ENCODE results near the gene MDGA2.
"Not testable (repeated sequence)": the region's sequence is repeated elsewhere in the genome, so short reads cannot be mapped to it uniquely, and the experiment has no call there.

MDGA2 gene

DNA sequence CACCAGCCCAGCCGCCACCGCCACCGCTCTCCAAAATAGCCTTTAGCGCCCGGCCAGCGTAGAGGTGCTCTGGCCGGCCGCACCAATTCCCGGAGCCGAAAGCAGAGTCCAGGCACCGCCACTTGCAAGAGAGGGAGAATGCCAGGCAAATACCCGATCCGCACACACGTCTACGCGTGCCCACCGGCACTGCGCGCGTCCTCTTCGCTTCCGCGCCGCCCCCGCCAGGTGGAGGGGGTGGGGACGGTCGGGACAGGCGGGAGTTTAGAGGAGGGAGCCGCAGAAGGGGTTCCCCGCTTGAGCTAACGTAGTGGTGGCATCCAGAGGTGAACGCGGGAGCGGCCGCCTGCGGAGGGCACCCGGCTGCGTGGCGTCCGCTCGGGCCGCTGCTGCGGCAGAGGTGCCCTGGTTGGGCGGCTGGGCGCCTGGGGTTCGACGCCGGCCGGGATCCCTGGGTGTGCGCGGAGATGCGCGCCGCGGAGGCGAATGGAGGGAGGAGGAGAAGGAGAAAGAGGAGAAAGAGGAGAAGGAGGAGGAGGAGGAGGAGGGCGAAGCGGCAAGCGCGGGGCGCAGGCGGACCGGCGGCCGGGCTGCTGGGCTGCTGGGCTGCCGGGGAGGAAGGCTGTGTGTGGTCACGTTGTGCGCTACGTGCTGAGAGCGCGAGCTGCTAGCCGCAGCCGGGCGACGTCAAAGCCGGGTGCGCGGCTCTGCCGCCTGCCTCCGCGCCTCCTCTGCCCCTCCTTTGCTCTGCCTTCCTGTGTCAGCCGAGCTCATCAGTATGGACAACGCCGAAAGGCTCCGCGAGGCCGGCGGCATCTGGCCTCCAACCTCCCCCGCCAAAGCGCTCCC, at the start of gene MDGA2:
TSS of gene MDGA2 (minus strand) at position 140 of the 849 bp plus-strand sequence.
- DNase-seq: no peak

DNA sequence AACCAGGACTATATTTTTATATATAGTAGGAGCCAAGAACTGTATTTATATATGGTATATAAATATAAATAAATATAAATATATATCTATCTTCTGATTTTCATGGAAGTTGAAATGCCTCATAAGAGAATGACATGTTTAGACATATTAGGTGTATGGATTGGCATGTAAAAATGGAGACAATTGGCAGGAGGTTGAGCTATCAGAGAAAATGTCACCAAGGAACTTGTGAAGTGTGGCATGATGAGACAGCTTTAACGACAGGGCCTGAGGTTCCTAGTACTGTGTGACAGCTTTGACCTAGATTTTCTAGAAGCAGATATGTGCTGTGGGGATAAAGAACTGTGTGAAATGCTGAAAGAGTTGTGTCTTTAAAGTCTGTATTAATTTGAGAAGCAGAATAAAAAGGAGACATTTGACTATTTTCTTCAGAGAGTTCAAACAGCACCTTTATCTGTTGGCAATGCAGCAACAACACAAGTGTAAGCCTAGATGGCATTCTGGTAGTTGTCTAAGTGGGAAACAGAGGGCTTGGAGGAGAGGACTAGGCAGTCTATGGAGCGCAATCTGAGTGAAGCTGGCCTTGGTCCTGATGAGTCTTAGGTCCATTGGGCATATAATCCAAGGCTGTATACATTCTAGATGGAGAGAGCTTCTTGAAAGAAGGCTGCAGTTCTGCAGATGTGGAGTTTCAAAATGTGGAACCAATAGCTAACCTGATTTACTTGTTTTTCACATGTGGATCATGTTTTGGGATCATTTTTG, 47.7 kb upstream of the MDGA2 start:
- no peak for DNase-seq

DNA sequence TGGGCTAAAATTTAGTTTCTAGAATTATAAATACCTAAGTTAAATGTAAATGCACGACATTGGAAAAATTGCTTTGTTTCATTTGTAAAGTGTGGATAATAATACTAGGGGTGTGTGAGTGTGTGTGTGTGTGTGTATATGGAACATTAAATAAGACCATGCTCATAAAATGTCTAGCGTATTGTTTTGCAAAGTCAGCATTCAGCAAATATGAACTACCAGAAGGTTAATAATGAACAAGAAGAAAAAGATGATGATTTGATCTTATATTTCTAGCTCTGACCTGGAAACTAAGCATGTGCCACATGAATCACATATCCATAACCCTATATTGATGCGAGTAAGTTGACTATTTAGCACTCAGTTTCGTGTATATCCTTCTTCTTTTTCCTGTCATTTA, 44.9 kb upstream of the MDGA2 start:
- no peak for DNase-seq

DNA sequence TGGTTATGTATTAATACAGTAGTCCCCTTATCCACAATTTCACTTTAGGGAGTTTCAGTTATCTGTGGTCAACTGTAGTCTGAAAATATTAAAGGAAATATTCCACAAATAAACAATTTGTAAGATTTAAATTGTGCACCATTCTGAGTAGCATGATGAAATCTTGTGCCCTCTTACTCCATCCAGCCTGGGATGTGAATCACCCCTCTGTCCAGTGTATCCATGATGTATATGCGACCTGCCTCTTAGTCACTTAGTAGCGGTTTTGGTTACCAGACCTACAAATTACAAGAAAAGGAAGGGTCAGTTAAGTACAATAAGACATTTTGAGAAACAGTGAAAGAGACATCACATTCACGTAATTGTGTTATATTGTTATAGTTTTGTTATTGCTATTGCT, 39.9 kb upstream of the MDGA2 start:
- no peak for DNase-seq

DNA sequence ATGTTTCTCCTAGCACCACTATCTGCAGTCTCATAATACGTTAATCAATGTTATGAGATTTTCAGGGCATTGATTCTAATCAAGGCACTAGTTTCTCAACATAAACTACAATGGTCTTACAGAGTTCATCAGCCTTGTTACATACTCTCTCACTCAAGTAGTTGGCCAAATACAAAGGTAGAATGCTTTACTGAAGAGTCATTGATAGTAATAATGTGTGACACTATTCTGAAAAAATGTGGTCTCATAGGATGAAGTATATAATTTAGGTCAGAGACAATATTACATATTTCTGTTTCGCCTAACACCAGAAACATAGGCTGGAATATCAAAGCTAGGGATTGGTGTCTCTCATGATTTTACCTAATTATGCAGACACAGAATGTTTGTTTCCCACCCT, 35.2 kb upstream of the MDGA2 start:
- no peak for DNase-seq

DNA sequence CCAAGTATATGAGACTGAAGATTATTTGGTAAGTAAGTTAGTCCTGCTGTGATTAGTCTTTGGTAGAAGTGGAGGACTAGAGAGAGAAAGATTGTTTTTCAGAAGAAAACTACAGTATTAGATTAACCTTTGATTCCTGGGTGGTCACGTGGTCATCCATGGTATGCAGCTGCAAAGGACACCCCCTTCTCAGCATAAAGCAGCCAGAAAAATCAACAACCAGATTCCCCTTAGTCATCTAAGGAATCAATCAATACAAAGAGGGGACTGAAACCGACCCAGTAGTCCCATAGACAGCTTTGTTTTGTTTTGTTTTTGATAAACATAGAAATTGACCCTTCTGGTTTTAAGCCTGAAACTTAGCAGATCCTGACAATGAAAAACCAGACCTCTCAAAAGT, 30.3 kb upstream of the MDGA2 start:
- no peak for DNase-seq

DNA sequence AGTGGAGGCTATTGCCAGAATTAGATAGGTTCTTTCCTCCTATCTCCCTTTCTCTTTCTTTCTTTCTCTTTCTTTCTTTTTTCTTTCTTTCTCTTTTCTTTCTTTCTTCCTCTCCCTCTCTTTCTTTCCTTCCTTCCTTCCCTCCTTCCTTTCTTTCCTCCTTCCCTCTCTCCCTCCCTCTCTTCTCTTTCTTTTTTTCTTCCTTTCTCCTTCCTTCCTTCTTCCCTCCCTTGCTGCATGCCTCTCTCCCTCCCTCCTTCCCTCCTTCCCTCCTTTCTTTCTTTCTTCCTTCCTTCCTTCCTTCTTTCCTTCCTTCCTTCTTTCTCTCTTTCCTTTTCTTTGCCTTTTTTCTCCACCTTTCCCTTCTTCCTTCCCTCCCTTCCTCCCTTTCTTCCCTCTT, 16.4 kb upstream of the MDGA2 start:
- DNase-seq: no peak

DNA sequence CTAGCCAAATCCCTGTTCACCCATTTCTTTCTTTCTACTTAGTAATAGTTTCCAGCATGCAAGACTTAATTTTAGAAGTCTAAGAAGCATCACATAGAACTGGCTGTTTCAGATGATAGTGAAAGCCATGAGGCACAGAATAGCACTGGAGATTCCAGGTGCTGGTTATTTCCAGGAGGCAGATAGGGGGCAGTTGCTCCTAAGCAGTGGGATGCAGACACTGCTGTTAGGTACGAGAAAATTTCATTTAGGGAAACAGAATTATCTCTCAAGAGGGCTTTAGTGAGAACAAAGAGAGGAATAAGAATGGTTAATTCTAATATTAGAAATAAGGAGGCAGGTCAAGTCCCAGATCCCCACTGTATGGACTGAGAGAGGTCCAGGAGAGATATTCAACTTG, 3.6 kb upstream of the MDGA2 start:
- no peak for DNase-seq

DNA sequence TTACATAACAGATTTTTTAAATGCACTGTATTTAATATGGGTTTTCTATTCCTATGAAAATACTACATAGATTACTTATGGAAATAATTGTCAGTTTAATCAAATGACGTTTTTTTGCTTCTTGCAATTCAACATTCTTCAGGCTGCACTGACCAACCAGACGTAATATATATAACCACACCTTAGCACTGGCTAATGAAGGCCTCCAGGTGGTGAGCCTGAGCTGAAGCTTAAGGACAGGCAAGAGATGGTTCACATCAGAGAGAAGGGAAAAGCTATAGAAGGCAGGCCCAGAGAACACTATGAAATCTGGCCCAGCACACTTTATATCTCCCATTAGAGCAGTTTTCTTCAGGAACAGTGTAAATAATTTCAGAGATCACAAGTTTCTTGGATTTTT, 2.8 kb upstream of the MDGA2 start:
- no peak for DNase-seq

DNA sequence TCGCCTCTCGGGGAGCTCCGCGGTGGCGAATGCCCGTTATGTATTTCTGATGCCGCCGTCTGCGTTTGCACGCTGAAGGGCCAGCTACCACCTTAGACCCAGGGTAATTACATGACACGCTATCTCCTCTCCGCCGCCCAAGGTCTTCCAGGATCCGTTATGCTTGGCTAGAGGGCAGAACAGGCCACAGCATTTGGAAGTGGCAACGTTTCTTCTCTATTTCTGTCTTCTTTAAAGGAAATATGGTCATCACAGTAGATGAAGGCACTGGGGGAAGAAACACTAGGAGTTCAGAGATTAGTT, 861 bp upstream of the MDGA2 start:
- no peak for DNase-seq

DNA sequence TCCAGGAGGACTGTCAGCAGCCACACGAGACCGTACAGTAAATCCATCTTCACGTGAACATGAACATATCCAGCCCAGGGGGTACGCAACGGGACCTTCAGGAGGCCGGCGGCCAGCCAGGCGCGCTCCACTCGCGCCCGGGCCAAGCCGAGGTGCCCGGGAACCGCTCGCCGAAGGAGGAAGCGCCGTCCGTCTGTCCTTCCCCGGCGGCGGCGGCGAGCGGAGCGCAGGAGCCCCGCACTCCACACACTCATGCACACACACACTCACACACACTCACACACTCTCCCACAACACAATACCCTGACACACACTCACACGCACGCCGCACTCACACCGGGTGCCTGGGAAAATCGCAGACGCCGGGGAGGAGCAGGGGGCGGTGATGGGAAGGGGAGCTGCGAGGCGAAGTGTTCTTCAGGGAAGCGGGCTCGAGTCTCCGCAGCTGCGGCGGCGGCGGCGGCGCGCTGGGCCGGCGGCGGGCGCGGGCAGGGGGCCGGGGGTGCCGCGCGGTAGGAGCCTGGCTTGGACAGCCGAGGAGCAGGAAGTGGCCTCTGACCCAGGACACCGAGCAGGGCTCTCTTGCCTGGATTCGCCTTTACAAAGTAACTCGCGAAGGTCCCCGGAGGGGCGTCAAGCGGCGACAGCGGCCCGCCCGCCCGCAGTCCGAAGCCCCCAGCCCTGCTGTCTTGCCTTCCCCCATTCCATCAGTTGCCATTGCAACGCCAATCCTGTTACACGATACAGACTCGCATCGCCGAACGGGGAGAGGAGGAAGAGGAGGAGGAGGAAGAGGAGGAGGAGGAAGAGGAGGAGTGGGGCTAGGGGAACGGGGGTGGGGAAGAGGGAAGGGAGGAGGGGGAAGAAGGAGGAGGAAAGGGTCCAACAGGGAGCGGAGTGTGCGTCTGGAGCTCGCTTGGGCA, 601 bp downstream of the MDGA2 start:
- no peak for DNase-seq

DNA sequence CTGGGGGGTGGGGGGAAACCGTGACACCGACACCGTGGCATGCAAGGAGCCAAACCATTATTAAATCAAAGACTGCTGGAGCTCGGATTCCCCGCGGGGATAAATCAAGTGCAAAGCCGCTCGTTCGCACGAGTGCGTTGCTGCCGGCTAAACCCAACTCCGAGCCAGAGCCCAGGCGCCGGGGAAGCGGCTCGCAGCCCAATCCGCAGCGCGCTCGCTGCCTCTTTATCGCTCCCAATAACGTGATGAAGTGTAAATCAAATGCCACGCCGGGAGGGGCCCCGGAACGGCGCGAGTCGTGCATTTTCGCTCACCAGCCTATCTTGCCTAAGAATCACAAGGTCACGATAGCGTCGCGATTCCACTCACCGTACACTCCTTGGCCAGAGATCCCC, 1.3 kb downstream of the MDGA2 start:
- no peak for DNase-seq

DNA sequence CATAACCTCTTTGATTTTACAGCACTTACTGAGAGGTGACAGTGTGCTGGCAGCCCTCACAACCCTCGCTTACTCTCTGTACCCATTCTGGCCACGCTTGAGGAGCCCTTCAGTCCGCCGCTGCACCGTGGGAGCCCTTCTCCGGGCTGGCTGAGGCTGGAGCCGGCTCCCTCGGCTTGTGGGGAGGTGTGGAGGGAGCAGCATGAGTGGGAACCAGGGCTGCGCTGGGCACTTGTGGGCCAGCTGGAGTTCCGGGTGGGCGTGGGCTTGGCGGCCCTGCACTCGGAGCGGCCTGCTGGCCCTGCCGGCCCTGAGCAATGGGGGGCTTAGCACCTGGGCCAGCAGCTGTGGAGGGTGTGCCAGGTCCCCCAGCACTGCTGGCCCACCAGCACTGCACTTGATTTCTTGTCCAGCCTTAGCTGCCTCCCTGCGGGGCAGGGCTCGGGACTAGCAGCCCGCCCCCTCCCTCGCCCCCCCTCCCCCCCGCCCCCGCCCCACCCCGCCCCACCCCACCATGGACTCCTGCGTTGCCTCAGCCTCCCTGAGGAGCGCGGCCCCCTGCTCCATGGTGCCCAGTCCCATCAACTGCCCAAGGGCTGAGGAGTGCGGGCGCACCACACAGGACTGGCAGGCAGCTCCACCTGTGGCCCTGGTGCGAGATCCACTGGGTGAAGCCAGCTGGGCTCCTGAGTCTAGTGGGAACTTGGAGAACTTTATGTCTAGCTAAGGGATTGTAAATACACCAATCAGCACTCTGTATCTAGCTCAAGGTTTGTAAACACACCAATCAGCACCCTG, 9.9 kb downstream of the MDGA2 start:
- no peak for DNase-seq

DNA sequence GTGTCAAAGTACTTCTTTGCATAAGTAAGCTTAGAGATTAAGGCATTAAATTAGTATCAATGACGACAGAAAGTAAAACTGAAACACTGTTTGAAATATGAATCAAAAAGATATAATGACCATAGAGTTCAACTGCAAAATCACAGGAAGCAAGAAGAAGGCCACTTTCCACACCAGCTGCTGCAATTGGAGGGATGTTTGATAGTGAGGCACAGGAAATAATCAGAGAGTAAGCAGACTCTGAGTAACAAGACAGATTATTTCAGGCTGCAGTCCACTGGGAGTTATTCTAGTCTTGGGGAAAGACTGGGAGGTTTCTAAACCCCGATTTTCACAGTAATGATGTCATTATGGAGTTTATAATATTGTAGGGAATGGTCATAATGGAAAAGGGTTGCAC, 12.9 kb downstream of the MDGA2 start:
- DNase-seq: no peak

DNA sequence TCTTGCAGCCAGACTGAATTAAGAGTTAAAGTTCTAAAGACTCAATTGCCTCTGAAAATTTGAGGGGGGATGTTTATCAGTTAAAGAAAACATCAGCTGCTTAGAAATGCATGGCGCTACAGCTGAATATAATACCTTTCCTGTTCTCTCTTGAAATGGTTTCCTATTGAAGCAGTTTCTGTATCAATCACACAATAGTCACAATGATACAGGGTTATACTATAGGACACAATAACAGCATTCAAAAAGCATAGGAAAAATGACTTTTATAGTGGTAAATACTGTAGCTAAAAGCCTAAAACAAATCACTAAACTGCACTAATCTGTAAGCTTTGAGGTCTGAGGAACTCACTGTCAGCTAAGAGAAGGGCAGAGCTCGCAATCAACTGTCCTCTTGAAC, 15.2 kb downstream of the MDGA2 start:
- no peak for DNase-seq

DNA sequence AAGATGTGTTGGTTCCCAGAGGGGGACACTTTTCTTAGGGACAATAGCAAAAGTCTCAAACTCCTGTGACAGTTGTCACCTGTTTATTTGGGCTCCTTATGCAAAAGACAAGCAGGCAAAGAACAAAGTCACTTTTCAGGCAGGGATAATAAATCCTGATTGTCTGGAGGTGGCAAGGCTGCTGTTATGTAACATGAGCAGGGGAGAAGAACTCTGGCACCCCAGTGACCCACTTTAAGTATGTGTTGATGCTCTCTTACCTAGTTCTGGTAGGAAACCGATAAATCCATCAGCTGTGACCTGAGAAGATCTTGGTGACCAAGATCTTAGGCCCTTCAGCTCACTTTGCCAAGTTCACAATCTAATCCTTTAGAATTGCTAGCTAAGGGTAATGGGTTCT, 17.4 kb downstream of the MDGA2 start:
- no peak for DNase-seq

DNA sequence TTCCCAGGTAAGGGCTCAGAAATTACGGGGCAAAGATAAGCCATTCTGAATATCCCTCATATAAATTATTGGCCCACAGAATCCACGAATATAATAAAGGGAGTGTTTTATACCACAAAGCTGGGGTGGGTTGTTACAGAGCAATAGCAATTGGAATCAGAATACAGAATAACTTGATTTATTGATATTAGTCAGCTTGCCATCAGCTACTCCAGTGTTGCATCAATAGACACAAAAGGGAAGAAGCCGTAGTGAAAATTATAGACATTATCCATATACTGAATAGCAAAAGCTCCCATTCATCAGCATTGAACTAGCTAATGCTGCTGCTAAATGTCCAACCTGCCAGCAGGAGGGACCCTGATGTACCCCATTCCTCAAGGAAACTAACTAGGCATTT, 18.3 kb downstream of the MDGA2 start:
- no peak for DNase-seq

DNA sequence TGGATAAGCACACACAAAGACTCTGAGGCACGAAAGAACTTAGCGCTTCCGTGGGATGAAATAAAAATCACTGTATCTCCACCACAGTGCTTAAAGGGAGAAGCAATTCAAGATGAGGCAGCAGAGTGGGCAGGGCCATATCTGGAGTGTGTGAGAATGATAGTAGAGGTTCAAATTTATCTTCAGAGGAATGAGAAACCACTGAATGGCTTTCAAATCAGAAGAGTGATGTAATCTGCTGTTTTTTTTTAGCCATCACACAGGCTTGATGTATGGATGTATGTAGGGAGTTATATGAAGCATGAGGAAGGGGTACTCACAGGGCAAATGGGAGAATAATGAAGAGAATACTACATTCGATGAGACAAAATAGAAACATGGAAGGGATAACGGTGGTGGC, 24.1 kb downstream of the MDGA2 start:
- no peak for DNase-seq

DNA sequence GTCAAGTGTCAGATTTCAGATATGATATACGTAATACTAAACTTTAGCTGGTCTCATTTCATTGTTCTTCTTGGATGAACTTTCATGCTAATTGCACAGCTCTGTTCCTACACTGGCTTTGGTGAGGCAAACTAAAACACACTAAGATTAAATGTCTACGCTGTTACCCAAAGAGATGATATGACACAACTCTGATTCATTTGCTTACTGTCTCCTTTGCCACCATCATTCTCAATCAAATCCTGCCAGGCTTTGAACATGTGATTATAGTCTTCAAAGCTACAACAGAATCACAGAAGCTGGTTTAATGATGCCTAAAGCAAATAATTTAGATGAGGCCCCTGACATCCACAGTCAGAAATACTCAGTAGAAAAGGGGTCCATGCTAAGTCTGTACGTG, 37.7 kb downstream of the MDGA2 start:
- no peak for DNase-seq

DNA sequence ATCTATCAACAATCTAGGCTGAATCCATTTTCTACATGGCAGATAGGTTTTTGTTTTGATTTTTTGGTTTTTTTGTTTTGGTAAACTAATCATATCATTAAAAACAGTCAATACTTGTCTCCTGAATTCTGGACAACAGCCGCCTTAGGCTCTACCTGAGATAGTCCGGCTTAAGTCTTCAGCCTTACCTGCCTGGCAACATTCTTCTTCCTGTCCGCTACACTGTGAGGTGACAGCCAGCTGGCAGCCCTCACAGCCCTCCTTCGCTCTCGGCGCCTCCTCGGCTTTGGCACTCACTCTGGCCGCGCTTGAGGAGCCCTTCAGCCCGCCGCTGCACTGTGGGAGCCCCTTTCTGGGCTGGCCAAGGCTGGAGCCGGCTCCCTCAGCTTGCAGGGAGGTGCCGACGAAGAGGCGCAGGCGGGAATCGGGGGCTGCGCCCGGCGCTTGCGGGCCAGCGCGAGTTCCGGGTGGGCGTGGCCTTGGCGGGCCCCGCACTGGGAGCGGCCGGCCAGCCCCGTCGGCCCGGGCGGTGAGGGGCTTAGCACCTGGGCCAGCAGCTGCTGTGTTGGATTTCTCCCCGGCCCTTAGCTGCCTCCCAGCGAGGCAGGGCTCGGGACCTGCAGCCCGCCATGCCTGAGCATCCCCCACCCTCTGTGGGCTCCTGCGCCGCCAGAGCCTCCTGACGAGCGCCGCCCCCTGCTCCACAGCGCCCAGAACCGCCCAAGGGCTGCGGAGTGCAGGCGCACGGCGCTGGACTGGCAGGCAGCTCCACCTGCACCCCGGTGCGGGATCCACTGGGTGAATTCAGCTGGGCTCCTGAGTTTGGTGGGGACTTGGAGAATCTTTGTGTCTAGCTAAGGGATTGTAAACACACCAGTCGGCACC, 49.0 kb downstream of the MDGA2 start:
- no peak for DNase-seq

DNA sequence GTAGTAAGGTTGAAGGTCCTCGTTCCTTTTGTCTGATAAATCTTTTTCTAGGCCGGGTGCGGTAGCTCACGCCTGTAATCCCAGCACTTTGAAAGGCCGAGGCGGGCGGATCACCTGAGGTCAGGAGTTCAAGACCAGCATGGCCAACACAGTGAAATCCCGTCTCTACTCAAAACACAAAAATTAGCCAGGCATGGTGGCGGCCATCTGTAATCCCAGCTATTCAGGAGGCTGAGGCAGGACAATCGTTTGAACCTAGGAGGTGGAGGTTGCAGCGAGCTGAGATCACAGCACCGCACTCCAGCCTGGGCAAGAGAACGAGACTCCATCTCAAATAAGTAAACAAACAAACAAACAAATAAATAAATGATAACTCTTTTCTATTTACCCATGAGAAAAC, 51.3 kb downstream of the MDGA2 start:
- DNase-seq: not testable (repeated sequence)

DNA sequence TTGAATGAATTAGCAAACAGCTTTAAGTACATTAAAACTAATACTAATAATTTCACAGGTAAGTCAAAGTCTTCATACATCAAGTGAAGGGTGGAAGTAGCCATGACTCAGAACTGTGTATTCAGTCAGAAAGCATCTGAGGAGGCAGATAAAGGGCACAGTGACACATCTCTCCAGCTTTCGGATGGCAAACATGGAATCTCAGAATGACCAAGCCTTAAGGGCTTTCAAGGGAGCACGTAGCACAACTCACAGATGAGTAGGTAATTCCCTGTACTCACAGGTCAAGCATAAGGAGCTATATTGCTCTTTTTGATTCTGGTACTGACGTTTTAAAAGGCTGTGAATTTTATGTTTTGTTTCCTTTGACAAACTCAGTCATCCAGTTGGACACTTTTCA, 56.0 kb downstream of the MDGA2 start:
- no peak for DNase-seq

Measured in COR-L47 (cell line).